ENCODE measurements around the gene C2orf92. TPM values are rescaled to one million over a fixed set of nuclear protein-coding genes. Genes with fewer than 3 reads are reported as not detected.
A peak's percentile ranks its signal among the peaks of the same experiment; 100 is the strongest.
"Not testable (repeated sequence)": the region's sequence is repeated elsewhere in the genome, so short reads cannot be mapped to it uniquely, and the experiment has no call there.

C2orf92 gene
- polyA plus RNA-seq, 5 donors = 17.9 to 28.9 (median 20.9) TPM

DNA sequence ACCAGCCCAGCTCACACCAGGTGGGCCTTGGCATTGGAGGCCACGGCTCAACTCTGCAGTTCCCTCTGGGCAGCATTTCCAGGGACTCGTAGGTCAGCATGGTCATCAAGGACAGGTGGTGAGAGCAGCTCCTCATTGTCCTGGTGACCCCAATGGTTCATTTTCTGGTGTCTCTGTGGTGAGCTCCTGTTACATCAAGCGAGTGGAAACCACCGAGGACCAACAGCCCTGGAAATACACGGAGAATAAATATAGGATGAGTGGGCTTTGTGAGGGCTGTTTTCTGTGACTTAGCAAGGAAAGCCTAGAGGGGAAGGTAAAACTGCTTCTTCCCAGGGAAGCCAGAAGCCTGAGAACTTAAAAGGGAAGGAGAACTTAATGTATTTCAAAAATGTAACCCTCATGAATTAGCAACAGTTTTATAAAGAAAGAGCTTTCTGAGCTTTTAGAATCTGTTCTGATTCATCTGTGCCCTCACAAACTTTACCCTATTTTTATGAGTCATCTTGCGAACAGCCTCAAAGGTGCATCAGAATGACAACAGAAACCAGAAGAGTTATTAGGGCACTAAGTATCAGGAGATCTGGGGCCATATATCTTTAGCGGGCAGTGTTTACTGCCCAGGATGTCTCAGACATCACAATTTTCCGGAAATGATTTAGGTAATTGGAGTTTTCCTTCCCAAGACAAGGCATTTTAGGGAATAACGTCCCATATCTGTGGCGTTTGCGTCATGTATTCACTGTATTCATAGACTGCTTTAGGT lies 18.7 kb downstream of the C2orf92 start:
- DNase-seq = no peak

DNA sequence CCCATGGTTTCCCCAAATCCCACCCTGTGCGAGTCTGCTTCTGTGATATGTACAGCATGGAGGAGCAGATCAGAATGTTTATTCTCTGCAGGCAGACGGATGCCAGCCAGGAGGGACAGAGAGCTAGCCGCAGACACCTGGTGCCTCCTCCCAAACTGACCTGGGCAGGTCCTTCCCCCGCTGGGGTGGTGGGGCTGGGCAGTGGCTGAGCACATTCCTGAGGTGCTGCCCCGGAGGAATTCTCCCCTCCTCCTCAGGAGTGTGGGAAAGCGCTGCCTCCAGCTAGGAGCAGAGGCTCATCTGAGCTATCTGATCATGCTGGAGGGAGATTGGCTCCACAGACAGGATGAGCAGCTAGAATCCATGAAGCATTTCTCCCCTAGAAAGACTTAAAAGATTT lies 21.7 kb downstream of the C2orf92 start:
- DNase-seq = no peak

DNA sequence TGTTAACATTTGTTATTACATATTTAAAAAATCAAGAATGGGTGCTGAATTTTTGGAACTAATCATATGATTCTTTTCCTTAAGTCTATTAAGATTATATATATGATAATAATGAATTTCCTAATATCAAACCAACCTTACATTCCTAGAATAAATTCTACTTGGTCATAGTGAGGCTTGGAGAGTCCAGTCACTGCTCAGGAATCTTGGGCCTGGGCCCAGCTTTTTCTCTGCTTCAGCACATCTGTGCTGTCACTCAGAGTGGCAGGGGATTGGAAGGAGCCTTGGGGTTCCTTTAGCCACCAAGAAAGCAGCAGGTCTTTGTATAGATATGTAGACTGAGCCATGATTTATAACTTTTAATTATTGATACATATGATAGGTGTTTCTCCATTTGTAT lies 24.0 kb downstream of the C2orf92 start:
- no peak for DNase-seq

DNA sequence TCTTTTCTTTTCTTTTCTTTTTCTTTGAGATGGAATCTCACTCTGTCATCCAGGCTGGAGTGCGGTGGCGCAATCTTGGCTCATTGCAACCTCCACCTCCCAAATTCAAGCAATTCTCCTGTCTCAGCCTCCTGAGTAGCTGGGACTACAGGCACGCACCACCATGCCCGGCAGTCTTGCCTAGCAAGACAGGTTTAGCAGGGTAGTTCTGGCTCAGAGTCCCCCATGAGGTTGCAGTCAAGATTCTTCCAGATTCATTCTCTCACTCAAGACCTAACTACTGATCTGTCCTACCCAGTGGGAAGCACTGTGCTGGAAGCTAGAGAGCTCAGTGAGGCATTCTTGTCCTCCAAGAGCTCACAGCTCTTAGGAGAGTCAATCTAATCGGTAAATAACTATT lies 26.2 kb downstream of the C2orf92 start:
- no peak for DNase-seq

DNA sequence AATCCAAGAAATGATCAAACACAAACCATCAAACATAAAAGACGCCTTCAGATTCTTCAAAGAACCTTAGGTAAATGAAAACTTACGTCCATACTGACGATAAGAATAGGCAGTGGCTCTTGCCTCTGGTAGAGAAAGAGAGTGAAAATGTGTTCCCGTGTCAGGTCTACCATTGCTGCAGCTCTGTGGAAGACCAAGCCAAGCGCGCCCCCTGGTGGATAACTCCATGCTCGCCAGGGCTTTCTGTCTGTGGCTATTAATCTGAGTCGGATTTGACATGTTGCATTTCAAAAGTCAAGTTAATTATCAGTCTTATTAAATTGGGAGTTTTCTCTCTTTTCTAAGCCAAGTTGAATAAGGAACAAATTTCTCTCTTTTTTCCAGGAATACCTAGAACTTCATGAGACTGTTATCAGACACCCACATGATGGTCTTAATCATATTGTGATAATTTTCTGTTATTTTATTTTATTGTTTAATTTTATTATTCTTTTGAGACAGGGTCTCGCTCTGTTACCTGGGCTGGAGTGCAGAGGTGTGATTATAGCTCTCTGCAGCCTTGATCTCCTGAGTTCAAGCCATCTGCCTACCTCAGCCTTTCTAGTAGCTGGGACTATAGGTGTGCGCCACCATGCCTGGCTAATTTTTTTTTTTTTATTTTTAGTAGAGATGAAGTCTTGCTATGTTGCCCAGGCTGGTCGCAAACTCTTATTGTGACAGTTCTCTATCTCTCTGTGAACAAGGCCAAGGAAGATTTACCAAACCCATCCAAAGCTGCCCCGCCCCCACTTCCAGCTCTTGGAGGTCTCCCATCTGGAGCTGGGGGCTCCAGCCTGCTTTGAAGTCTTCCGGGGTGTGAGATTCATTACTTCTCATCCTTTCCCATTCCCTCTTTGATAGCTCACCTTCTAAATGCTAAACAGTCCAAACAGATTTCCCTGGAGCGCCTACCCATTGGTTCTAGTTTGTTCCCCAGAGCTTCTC lies 28.0 kb downstream of the C2orf92 start:
- DNase-seq = peak; percentile 66 to 76

DNA sequence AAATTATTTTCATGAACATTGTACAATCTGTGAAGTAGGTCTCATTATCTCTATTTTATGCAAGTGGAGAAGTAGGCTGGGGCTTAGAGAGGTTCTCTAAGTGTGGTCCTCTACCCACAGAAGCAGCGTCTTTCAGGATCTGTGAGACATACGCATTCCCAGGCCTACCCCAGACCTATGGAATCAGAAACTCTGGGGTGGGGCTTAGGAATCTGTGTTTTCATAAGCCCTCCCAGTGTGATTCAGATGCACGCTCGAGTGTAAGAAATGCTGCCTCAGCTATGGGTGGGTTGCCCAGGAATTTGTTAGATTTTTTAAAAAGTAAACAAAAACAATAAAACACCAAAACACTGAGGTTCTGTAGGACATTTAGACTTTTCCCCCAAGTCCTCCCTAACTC lies 29.0 kb downstream of the C2orf92 start:
- DNase-seq = no peak

DNA sequence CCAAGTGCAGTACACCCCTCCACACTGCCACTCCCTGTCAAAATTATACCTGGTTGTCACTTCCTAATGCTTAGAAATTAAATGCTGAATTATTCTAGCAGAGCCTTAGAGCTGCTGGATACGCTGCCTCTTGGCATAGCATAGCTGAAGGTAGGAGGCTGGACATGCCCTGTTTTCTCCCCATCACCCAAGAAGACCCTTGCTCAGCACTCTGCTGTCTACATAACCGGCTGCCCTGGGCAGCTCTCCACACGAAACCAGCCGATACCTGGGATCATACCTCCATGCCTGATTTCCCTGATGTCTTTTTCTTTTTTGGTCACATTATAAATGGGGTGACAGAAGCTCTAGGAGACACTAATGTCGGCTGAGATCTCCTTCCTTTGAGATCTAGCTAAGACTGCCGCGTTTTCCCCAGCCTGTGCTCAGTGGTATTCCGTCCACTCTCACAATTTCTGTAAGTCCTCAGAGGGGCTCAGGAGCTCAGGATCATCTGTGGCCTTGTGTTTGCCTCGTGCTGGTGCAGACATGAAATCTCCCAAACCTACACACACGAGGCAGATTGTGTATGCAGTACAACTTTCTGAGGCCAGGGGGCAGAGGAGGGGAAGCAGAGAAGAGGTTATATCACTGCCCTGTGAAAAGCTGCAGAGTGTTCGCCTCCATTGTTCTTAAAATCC lies 30.4 kb downstream of the C2orf92 start:
- DNase-seq = peak in 1 of 2 donors; percentile 38

DNA sequence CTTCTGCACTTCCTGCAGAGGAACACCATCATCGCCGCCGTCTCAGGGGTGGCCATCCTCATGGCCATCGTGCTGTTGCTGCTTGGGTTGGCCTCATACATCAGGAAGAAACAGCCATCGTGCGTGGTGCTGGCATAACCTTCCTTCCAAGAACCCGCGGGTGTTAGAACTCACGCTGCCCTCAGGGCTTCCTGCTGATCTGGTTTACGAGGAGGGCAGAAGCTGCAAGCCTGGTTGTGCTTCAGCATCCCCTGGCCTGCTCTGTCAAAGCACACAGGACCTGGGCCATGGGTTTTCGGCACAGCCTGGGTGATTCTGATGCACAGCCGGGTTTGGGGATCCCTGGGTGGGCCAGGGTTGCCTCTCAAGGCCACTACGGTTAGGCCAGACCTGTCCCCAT lies 31.7 kb downstream of the C2orf92 start:
- no peak for DNase-seq

DNA sequence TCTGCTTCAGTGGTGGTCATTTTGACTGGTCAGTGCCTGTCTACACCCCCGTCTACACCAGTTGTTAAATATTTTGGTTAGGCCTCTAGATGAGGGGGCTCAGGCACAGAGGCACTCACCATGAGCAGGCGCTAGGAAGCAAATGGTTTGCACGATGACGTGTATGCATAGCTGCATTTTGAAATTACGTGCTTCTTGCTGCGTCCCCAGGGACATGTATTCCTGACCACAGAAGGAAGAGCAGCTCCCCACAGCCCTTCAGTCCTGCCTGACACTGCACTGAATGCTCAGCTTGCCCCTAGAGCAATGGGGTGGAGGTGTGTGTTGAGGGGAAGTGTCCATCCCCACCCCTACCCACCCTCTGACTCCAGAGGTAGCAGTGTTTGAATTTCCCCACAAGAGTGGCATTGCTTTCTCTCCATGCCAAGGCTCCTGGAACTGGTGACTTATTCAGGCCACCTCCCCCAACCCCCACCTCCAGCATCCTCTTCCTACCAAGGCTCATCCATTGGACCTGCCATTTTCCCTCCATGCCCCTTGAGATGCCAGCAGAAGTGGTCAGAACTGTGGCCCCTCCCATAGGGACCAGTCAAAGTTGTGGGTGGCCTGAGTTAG lies 32.4 kb downstream of the C2orf92 start:
- no peak for DNase-seq

DNA sequence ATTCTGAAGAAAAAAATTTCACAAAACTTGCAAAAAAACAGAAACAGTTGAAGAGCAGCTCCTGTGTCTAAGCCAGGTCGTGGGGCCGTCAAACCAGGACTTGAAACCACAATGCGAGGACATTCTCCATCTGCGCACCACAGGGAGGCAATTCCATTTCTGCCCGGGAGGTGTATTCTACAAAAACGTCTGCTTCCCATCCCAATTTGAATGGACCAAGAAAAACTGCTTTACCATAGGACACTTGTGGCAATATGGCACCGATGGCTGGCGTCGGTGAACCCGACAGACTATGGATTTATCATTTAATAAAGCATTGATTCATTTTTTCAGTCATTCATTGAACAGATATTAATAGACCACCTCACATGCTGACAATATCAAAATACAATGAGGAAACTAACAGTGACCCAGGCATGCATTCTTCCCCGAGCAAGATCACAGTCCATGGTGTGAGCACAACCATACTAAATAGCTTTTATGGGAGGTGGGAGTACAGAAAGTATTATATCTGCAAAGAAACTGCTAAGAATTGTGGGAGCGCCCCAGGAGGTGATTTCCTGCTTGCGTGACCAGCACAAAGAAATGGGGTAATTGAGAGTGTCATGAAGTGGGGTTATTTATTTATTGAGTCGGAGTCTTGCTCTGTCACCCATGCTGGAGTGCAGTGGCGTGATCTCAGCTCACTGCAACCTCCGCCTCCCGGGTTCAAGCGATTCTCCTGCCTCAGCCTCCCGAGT lies 33.4 kb downstream of the C2orf92 start:
- no peak for DNase-seq

DNA sequence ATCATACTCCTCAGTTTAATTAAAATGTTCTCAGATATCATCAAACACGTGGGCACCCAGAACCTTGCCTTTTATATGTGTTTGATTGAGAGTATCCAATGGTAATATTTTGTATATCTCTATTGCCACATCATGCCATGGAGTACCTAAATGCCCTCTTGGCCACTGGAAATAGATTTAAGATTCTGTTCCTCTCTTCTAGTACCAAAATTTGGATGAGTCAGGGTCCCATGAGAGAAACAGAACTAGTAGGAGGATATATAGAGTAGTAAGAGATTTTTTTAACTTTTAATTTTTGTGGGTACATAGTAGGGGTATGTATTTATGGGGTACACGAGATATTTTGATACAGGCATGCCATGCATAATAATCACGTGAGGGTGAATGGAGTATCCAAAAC lies 34.2 kb downstream of the C2orf92 start:
- DNase-seq = no peak

DNA sequence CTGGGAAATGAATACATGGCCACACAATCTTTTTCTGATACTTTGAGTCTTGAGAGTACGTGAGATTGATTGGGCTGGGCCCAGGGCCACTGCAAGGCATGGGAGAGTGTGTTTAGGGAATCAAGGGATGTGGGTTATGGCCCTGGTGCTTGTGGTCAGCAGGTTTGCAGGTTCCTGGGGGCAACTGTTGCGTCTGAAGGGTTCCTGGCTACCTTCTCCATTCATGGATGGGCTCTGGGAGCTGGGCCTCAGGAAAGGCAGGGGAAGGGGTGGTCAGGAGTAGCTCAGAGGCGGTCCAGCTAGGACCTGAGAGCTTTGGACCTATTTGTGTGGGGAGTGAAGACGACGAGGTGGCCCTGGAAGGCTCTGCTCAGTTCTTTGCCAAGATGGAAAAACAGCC lies 35.5 kb downstream of the C2orf92 start:
- DNase-seq = no peak

DNA sequence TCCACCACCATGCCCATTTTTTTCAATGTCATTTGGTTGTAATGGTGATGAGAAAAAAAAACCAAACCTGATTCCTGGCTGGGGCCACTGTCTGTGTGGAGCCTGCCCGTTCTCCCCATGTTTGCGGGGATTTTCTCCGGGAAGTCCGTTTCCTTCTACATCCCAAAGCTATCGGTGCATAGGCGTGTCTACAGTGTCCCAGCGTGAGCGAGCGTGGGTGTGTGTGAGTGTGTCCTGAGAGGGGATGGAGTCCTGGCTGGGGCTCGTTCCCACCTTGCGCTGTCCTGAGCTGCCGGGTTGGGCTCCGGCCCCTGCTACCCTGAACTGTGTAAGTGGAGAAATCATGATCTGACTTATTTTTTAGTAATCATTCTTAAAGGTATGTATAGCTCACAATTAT lies 36.6 kb downstream of the C2orf92 start:
- DNase-seq = no peak

DNA sequence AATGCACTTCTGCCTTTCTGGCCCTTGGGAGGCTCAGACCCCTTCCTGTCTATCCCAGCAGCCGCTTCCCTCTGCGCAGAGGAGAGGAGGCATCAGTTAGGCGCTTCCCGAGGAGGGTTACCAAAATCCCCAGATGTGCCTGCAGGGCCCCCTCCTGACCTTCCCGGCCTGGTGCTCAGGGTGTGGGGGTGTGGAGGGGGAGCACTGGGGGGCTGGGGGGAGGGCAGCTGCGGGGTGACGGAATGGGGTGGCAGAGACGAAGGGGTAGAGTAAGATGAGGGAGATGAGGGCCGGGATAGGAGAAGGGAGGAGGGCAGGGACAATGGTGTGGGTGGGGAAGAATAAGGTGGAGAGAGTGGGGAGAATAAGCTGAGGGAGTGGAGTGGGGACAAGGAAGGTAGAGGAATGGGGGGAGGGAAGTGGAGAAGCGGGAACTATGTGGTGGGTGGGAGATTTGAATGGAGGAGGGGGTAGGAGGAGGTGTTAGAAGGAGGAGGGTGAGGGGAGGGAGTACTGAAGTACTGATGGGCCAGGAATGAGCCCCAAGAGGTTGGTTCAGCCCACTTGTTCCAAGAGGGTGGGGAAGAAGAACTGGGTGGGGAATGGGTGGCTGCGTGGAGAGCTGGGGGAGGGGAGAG lies 37.3 kb downstream of the C2orf92 start:
- no peak for DNase-seq

DNA sequence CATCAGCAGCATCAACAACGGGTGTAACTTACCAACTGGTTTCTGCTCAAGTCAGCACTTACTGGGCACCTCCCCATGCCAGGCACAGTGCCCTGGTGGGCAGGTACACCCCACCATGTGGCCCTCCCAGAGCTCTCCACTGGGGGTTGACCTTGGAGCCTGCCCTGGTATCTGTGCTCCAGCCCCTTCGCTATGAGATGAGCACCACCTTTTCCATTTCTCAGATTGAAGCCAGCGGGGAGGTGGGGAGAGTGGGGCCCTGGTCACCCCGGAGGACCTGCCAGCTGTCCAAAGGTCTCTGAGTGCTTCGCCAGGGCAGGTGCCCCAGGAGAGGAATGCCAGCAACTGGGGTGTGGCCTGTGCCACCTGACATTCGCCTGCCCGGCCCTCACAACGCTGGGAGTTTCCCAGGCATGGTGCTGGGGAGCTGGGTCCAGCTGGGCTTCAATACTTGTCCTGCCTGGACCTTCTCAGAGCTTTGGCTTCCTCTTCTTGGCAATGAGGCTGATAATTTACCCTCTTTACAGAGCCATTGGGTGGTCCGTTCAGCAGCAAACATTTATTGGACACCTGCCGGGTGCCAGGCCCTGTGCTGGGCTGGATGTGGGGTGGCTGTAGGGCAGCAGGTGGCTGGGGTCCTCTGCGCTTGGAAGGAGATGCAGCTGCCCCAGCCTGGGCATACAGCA lies 38.0 kb downstream of the C2orf92 start:
- DNase-seq = no peak

DNA sequence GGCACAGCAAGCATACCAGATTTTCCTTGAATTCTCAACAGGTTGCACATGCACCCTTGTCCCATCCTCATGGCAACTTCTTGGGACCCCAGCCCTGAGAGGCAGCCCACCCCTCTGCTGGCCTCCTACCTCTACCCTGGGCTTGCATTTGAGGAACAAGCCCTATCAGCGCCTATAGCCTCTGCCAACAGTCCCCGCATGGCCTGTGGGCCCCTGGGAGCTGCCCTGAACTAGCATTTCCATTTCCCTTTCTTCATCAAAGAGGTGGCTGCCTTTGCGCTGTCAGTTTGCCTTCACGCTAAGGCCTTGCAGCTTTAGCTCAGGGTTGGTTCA lies 38.5 kb downstream of the C2orf92 start:
- no peak for DNase-seq

DNA sequence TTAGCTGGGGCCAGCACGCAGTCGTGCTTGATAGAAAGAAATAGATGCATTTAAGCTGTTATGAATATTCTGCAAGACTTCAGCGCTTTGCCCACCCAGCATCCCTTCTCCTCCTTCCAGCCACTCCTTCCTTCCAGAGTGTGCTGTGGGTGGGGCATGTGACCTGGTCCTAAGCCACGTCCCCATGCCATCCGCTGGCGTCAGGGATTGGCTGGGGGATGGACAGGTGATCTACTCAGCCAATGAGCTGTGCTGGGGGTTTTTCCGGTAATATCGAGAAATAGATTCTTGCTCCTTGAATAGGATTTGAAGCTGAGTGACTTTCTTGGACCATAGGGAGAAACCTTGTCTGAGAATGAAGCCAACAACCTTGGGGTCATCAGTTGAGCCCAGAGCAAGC lies 39.1 kb downstream of the C2orf92 start:
- no peak for DNase-seq

DNA sequence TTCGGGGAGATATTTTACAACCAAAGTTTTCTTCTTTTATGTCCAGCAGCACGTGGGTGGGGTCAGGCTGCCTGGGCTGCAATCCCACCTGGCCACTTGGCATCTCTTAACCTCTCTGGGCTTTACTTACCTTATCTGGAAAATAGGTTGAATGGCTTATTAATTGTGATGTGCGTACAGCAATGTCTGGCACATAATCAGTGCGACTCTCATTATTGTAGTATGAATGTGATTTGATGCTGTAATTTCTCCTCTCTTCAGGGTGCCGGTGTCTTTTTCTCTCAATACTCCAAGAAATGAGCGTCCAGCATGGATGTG lies 41.8 kb downstream of the C2orf92 start:
- no peak for DNase-seq

DNA sequence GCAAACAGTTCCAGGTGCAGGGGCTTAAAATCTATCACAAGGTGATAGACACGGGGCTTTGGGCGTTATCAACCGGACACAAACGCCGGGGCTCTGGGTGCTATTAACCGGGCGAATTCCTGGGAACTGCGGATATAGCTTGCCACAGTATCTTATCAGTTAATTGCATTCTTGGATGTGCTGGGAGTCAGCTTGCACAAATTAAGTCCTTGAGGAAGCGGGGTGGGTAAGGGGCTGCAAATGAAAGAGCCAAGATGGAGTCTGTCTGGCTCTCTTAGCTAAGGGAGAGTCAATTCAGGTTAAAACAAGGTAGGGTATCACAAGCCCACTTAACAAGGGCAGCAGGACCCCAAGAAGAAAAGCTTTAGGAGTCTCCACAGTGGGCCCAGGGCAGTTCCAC lies 42.7 kb downstream of the C2orf92 start:
- not testable (repeated sequence) for DNase-seq

DNA sequence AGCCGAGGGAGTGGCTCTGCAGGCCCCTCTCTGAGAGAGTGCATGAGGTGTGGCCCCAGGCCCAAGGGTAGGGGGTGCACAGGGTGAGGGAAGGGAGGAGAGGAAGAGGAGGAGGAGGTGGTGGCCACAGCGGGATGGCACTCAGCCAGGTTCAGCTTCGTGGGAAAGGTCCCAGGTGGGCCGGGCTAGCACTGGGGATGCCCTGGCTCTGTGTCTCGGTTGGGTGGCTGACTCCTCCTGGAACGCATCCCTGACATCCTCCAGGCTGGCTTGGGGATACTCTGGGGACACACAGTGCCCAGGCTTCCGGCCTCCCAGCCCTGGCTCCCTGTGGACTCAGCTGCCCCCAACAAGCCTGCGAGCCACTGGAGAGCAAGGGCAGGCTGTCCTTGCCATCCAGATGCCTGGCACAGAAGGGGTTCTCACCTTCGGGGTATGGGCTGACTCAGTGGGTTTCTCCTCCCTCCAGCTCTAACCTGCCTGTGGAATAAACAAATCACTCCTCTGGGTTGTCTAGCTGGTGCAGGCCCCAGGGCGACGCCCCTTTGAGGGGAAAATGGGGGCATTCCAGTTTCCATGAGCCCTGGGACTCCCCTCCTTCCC lies 43.3 kb downstream of the C2orf92 start:
- no peak for DNase-seq

All from right lung (tissue), 5 donors.